Right lobe of liver (tissue), 6 donors: Measurements from ENCODE around the gene PREX1. TPM values are rescaled to one million over a fixed set of nuclear protein-coding genes. Genes with fewer than 3 reads are reported as not detected.
A peak's percentile ranks its signal among the peaks of the same experiment; 100 is the strongest.

Experiments
- ATAC-seq, 4 donors: fragments of 200-7000 bp; cut with Tn5 transposase; one replicate each; pipeline ENCODE4 v1.9.1; 2020; ENCODE audit warnings: mild to moderate bottlenecking in 4 of 4, moderate library complexity in 4 of 4
- DNase-seq, 3 donors: peaks; one replicate each; pipeline ENCODE4 v3.0.0-alpha.2; 2020
- H3K27ac ChIP-seq, 3 donors: fragments of 200-600 bp; one replicate each; pipeline ENCODE4 v1.8.0; 2022
- H3K27me3 ChIP-seq, 2 donors: fragments of 200-600 bp; one replicate each; pipeline ENCODE4 v1.8.0; 2022
- H3K36me3 ChIP-seq, 4 donors: fragments of 200-600 bp; sonication (generic) in 1 of 4; one replicate each; pipeline versions ENCODE4 v1.5.1 to v1.8.0; 2017 to 2022; ENCODE audit warnings: control low read depth in 1 of 4
- H3K4me1 ChIP-seq, 4 donors: fragments of 200-600 bp; sonication (generic) in 1 of 4; one replicate each; pipeline versions ENCODE4 v1.5.1 to v1.8.0; 2017 to 2022; ENCODE audit warnings: control low read depth in 1 of 4
- H3K4me3 ChIP-seq, 3 donors: fragments of 200-600 bp; one replicate each; pipeline ENCODE4 v1.8.0; 2022
- H3K9me3 ChIP-seq, 4 donors: fragments of 200-600 bp; sonication (generic) in 1 of 4; one replicate each; pipeline versions ENCODE4 v1.5.1 to v1.8.0; 2017 to 2022; ENCODE audit warnings: control low read depth in 1 of 4
- CTCF ChIP-seq, 4 donors: fragments of 200-600 bp in 3 of 4; fragments of 450-650 bp in 1 of 4; IDR thresholded peaks; one replicate each; pipeline versions ENCODE4 v1.5.1 to v1.8.0; 2016 to 2022; ENCODE audit warnings: antibody characterized with exemption in 4 of 4, mild to moderate bottlenecking in 2 of 4
- POLR2A ChIP-seq: fragments of 450-650 bp; IDR thresholded peaks from one replicate; pipeline ENCODE4 v1.6.1; 2017; ENCODE audit warnings: antibody characterized with exemption, mild to moderate bottlenecking
- WGBS: methylation state at CpG from one replicate; pipeline ENCODE4 v1.1.6; 2018; ENCODE audit warnings: low coverage, low lambda C conversion rate; ENCODE audit not compliant: insufficient coverage; ENCODE audit errors: missing lambda C conversion rate; 5-methylcytosine and 5-hydroxymethylcytosine counted together
- intact Hi-C, 2 donors: fragments of 100-400 bp; cut with DNase I; formaldehyde crosslinking; loops; one replicate each; pipeline versions ENCODE4 v1.11.2 to v1.14.1; 2022
- total RNA-seq, 6 experiments: library from RNA; depleted of rRNA in 2 of 6; stranded (reverse); fragments of >200 nt in 2 of 6; fragmentation: NEBNext Ultra II Directional in 3 of 6; extraction: Animal tissue kit (Norgen Biotek cat#: 25700) in 3 of 6; gene quantifications; one replicate each; pipeline versions ENCODE4 v1.1.0 to v1.2.4, GENCODE V29; 2016 to 2023
- donor health status: DM: no; HTN: yes; CAD: no.
- donor health status: DM: no; HTN: no; CAD: no.
- donor health status: DM: no; HTN: no; CAD: no.
- donor health status: DM: no; HTN: yes; CAD: no.
- donor health status: DM: no; HTN: yes; CAD: no.

Gene PREX1
- total RNA-seq, 6 experiments from 2014 or later = 4.4 to 11.1 (median 8.7) TPM

DNA sequence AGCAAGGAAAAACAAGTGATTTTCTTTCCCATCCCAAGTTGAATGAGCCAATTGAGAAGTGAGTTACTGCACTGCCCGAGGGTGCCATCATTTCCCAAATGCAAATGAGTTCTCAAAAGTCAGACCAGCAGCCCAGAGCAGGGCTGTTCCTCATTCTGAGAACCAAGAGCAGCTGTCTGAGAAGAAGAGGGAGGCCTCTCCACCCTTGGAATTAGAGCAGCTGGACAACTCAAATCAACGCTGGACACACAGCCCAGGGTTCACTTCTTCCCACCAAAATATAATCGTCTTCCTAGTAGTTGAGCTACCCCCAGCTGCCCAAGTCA, 4.6 kb upstream of the PREX1 start:
- ATAC-seq (peak in 2 of 4 donors; percentile 15 to 19), DNase-seq (no peak)
- intact Hi-C loops = no loop called here
- Histone ChIP-seq H3K27me3 (no peaks in the 10 kb centered on the region), H3K9me3 (no peaks in the 10 kb centered on the region), H3K36me3 (no peaks in the 10 kb centered on the region), H3K4me1 (peaks cover 0 to 13% (median 6%) of the 10 kb centered on the region in 4 donors), H3K27ac (no peak overlapping the region), H3K4me3 (no peak overlapping the region)
- WGBS = 47% methylated on average over 3 of the region's 3 CpGs
- no peak for TF ChIP-seq CTCF (IDR thresholded peaks at IDR 0.05)

DNA sequence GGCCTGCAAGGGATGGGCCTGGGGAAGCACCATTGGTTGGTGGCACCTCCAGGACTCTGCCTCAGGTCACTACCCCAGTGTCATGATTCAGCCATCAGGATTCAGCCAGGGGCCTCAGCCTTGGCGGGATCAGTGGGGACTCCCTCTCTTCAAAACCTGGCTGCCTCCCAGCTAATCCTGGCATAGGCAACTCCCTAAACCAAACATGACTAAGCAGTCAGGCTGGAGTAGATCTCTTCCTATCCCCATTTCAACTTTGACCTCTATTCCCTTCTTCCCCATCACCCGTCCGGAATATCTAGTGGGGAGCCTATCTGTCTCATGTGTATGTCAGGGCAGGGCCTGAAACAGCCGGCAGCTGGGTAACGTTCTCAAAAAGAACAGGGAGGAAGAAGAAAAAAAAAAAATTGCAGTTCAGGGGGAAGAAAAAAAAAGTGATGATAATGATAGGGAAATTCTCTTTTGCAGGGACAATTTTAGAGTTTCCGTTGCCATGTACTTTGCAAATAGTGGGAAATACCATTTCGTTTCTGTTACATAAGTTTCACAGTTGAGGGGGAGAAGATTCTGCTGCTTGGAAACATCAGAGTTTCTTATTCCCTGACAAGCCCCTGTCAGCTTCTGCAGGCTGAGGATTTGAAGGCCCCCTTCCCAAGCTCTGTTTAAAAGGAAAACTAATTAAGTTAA, 4.1 kb upstream of the PREX1 start:
- ATAC-seq (peak; percentile 40 to 73 (median 58)), DNase-seq (peak in 2 of 3 donors; percentile 70 to 77)
- H3K27me3 ChIP-seq = no peaks in the 10 kb centered on the region
- no peaks in the 10 kb centered on the region for H3K36me3 ChIP-seq
- no peak for TF ChIP-seq CTCF (IDR thresholded peaks at IDR 0.05)
- TF ChIP-seq POLR2A = no peak
- peaks cover 0 to 13% (median 6%) of the 10 kb centered on the region in 4 donors for H3K4me1 ChIP-seq
- H3K9me3 ChIP-seq = no peaks in the 10 kb centered on the region
- intact Hi-C loops = no loop called here
- no peak overlapping the region for H3K4me3 ChIP-seq
- no peak overlapping the region for H3K27ac ChIP-seq
- 13% methylated on average over 7 of the region's 7 CpGs for WGBS

DNA sequence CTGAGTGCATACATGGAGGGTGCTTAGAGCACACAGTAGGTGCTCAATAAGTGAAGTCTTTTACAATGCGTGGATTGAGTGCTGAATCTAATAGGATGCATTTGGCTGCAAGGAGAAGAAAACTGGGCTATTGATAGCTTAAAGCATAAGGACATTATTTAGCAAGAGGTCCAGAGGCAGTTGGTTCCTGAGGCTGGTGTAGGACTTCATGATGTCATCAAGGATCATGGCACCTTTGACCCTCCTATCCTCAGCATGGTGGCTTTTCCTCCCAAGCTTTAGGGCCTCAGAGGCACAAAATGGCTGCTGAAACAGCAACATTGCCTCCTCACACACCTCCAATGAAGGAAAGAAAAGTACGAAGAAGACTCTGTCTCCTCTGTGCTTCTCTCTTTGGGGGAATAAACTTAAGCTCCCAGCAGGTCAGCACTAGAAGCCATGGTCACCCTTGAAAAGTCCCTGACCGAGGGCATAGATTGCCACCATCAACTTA, 3.1 kb upstream of the PREX1 start:
- Histone ChIP-seq H3K27ac (no peak overlapping the region), H3K4me3 (no peak overlapping the region), H3K9me3 (no peaks in the 10 kb centered on the region), H3K36me3 (no peaks in the 10 kb centered on the region), H3K27me3 (no peaks in the 10 kb centered on the region), H3K4me1 (peaks cover 0 to 13% (median 6%) of the 10 kb centered on the region in 4 donors)
- DNase-seq (no peak), ATAC-seq (no peak)
- WGBS = 95% methylated on average over 2 of the region's 3 CpGs
- TF ChIP-seq CTCF (IDR thresholded peaks at IDR 0.05) (no peak), POLR2A (no peak)
- intact Hi-C loops = no loop called here

GRCh38 chr20:48829940-48830339, 2.1 kb upstream of the PREX1 start:
- intact Hi-C loops = no loop called here
- no peaks in the 10 kb centered on the region for H3K27me3 ChIP-seq
- H3K36me3 ChIP-seq = no peaks in the 10 kb centered on the region
- 64% methylated on average over 4 of the region's 4 CpGs for WGBS
- H3K4me3 ChIP-seq = no peak overlapping the region
- DNase-seq (no peak), ATAC-seq (no peak)
- no peak overlapping the region for H3K27ac ChIP-seq
- peaks cover 0 to 13% (median 6%) of the 10 kb centered on the region in 4 donors for H3K4me1 ChIP-seq
- TF ChIP-seq CTCF (IDR thresholded peaks at IDR 0.05) (no peak), POLR2A (no peak)
- H3K9me3 ChIP-seq = no peaks in the 10 kb centered on the region
